GM19467 (cell line): ENCODE data around the gene DOCK1.

ENCODE experiments used
- ATAC-seq: cut with Tn5 transposase; IDR thresholded peaks from one replicate; pipeline ENCODE4 v1.9.1; 2021; ENCODE audit warnings: mild to moderate bottlenecking, moderate library complexity; ENCODE audit not compliant: unreplicated experiment

The DOCK1 gene

DNA sequence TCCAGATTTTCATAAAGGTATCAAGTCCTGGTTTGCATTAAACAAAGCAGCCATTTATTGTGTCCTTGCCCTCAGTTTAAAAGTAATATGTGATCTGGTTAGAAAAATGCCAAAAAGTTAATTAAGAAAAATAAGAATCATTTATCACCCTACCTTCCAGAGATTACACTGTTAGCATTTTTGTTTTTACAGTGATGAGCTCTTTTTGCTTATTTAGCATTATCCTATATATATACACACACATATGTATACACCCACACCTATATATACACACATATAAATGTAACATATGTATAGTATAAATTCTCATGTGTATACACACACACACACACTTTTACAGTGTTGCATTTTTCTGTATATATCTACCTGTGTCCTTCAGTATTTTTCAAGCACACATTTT, 163.3 kb downstream of the DOCK1 start:
- ATAC-seq, result no peak

- ATAC-seq, result no peak
Measured at GRCh38 chr10:127069436-127069835, 164.2 kb downstream of the DOCK1 start.

DNA sequence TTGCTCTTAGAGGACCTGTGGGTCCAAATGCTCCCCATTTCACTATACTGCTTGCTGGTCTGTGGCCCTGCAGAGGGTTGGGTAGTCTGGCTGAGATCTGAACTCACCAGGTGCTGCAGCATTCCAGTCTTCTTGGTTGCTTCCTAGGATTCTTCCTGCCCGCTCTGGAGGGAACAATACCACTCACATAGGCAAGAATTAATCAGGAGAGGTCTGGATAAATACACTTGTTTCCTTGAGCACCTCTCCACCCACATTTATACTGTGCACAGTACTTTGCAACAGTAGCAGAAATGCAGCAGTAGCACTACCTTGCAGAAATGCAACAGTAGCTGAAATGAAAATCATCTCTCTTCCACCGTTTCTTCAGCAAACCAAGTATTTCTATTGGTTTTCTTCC, 165.9 kb downstream of the DOCK1 start:
- ATAC-seq, result no peak

GRCh38 chr10:127073666-127074065, 168.4 kb downstream of the DOCK1 start:
- ATAC-seq, result no peak

GRCh38 chr10:127079392-127079791, 174.2 kb downstream of the DOCK1 start:
- no peak for ATAC-seq

GRCh38 chr10:127080317-127080716, 175.1 kb downstream of the DOCK1 start:
- no peak for ATAC-seq

- no peak for ATAC-seq
Measured at GRCh38 chr10:127081851-127082345, 176.7 kb downstream of the DOCK1 start.

DNA sequence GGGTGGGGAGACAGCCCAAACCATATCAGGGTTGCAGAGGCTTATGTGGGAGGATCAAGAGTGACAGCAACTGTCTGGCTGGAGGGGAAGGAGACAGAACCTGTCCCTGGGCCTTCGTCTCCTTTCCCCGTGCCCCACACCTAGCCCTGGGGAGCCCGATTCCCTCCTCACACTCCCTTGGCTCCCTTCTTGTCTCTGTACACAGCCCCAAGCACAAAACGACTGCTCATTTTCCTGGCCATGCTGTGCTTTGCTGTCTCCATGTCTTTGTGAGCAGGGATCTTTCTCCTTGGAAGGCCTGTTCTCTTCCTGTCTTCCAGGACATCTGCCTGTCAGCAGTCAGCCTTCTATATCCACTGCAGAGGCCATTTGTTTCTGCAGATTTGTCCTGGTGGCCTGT, 177.4 kb downstream of the DOCK1 start:
- no peak for ATAC-seq

GRCh38 chr10:127085957-127086356, 180.7 kb downstream of the DOCK1 start:
- ATAC-seq, result no peak

DNA sequence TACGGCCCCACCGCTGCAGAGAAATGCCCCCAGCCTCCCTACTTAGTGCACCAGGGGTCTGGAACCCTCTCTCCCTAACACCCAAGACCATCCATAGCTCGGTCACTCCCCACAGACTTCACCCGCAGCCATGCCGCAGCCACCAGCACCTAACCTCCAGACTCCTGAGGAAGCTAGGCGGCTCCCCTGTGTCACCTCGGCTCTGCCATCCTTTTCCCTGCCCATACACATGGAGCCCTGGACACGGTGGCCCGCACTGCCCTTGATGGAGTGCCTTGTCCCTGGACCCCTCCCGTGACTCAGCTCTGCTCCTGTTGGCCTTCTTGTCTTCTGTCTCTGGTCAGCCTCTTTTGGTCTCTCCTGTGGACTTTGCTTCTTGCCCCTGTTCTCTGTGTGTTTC, 183.7 kb downstream of the DOCK1 start:
- ATAC-seq, result no peak

GRCh38 chr10:127089446-127089845, 184.2 kb downstream of the DOCK1 start:
- ATAC-seq, result no peak

DNA sequence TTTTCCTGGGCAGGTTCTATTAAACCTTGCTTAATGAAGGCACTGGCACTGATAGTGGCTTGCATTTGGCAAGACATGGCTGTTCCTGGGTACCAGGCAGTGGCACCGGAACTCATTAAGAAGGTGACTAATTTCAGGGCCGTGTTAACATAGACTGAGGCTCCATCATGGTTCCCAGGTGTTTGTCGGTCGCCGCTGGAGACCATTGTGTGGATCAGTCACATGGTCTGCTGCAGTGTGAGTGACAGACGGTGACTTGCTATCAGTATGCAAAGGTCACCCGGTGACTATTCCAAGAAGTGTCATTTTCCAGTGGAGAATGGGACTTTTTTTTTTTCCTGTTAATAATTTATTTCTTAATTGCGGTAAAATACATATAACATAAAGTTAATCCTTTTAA, 184.9 kb downstream of the DOCK1 start:
- no peak for ATAC-seq

DNA sequence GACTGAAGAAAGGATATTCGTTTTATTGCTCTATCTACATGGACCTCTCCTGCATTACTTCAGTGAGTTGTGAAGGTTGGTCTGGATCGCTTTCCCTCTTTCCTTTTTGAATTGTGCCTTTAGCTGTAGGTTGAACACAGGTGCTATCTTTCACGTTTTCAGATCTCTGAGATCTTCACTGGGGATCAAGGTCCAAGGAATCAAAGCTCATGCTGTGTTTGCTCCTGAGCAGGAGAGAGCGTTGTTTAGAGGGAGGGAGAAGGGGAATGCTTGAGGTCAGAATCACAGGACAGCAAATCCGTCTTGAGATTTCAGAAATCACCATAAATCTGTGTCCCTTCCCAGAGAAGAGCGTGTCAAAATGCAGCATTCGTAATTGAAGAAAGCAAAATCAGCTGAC, 186.1 kb downstream of the DOCK1 start:
- ATAC-seq, result no peak

- ATAC-seq, result no peak
Measured at GRCh38 chr10:127092916-127093315, 187.7 kb downstream of the DOCK1 start.

- no peak for ATAC-seq
Measured at GRCh38 chr10:127094984-127095383, 189.8 kb downstream of the DOCK1 start.

DNA sequence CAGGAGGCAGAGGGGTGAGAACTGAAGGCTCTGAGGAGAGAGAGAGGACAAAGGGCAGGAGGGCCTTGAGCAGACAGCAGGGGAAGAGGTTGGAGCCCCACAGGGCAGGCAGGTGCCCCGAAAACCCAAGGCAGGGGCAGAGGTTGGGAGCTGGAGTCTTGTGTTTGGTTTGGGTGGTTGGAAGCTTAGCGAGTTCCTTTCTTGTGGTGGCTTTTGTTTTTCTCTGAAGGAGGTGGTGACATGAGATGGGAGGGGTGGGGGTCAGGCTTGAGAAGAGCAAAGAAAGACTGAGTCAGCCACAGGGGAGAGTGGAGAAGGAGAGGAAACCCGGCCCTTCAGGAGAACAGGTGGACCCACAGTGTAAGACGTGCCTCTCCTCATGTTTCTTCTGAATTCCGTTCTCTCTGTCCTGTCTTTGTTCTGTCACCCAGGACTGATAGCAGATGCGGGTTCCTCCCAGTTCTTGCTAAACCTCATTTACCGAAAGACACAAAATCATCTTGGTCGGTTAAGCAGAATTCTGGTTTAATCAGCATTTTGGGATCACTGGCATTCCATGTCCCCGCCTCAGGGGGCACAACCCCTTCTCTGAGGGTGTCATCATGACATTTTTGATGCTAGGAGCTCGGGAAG, 195.9 kb downstream of the DOCK1 start:
- ATAC-seq, result no peak

DNA sequence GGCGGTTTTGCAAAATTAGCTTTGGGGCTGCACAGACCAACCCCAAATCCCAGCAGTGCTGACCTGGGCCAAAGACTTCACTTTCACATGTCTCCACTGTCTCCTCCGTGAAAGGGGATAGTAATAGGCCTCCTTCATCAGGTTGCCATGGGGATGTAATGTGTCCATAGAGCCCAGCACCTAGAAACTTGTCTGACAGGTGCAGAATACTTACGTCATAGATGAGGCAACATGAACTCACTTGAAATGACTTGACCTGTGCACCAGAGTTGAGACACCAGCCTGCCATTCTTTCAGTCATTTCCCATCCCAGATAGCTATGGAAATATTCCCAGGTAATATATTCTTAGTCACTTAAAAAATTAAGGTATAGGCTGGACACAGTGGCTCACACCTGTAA, 196.9 kb downstream of the DOCK1 start:
- no peak for ATAC-seq

DNA sequence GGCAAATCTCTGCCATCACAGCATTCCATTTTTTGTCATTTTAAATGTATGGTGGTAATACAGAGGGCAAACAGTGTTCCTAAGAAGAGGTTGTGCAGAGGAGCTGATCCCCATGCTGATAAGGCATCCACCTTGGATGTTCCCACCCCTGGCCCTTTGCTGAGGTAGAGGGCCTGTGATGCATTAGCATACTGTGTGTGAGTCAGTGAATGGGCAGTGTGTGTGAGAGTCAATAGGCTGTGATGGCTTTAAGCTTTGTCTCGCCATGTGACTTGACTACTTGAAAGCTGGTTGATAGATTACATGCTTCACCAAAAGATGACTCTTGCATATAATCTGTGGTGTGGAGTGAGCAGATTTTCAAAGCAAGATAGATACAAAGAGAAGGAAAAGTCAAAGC, 209.9 kb downstream of the DOCK1 start:
- ATAC-seq, result no peak

- no peak for ATAC-seq
Measured at GRCh38 chr10:127117125-127117524, 211.9 kb downstream of the DOCK1 start.

- no peak for ATAC-seq
Measured at GRCh38 chr10:127118034-127118433, 212.8 kb downstream of the DOCK1 start.

DNA sequence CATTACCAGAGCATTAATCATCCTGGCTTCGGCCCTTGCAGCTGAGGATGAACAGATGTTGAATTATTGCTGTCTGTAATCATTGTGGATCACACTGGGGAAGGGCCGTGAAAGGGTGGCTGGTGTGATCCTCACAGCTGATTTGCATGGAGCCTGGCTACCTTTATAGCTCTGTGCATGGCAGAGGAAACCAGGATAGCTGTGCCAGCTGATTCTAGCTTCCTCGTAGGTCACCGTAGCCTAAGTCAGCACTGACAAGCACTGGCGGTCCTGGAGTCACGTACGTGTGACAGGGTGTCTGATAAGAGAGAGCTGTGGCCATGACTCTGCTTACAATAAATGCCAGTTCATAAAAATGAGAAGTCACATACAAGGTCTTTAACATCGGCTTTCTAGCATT, 214.7 kb downstream of the DOCK1 start:
- ATAC-seq, result no peak

DNA sequence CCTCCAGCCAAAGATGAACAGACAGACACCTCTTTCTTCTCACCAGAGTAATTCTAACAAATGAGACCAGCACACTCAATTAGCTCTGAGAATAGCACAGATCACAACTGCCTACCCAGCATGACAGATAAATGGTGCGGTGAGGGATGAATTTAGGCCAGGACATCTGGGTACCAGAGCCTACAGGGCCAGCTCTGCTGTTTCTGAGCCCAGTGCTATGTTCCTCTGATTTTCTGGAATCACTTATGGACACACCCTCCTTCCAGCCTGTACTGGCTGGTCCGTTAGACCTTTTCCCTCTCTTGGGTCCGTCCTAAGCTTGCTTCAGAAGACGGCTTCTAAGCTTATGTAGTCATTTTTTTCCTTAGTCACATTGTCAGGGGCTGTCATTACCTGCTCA, 217.6 kb downstream of the DOCK1 start:
- no peak for ATAC-seq

DNA sequence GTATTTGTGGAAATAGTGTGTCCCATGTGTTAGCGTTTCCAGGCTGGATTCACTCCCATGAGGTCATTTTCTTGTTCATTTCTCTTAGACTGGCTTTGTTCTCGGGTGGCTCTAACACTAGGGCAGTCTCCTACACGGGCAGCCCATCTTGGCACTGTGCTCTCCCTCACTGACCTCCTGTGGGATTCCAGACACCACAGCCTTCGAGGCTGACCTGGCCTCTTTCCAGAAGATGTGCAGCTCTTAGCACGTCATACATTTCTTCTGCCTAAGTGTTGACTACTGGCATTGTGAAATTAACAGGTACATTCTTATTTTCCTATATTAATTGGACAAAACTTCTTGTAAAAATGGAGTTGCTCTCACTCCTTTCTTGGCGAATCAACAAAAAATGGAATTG, 218.4 kb downstream of the DOCK1 start:
- no peak for ATAC-seq
